Cerebellar nuclear complex (tissue), 1 donor: ENCODE measurements around the gene CHSY3.

Experiments
- DNase-seq, 2 experiments: peaks; one replicate each; lab custom pipeline; 2025; lab: John Stamatoyannopoulos, UW

The CHSY3 gene

GRCh38 chr5:129945774-129946270 is 41.6 kb downstream of the CHSY3 start:
- no peak for DNase-seq

- DNase-seq, result no peak
These were observed 46.8 kb downstream of the CHSY3 start for GRCh38 chr5:129951039-129951438.

GRCh38 chr5:129958581-129958980 is 54.3 kb downstream of the CHSY3 start:
- no peak for DNase-seq

- no peak for DNase-seq
These were observed 56.6 kb downstream of the CHSY3 start for GRCh38 chr5:129960831-129961230.

- no peak for DNase-seq
These were observed 58.2 kb downstream of the CHSY3 start for GRCh38 chr5:129962506-129962905.

- DNase-seq, result no peak
These were observed 59.1 kb downstream of the CHSY3 start for GRCh38 chr5:129963359-129963758.

GRCh38 chr5:129966071-129966470 is 61.8 kb downstream of the CHSY3 start:
- no peak for DNase-seq

GRCh38 chr5:129971714-129972113 is 67.4 kb downstream of the CHSY3 start:
- no peak for DNase-seq

GRCh38 chr5:129972465-129973141 is 68.3 kb downstream of the CHSY3 start:
- no peak for DNase-seq

- no peak for DNase-seq
These were observed 69.6 kb downstream of the CHSY3 start for GRCh38 chr5:129973716-129974426.

GRCh38 chr5:129977810-129978209 is 73.5 kb downstream of the CHSY3 start:
- no peak for DNase-seq

GRCh38 chr5:129978270-129978669 is 74.0 kb downstream of the CHSY3 start:
- DNase-seq, result no peak

- no peak for DNase-seq
These were observed 84.2 kb downstream of the CHSY3 start for GRCh38 chr5:129988453-129988852.

- DNase-seq, result no peak
These were observed 87.5 kb downstream of the CHSY3 start for GRCh38 chr5:129991780-129992179.

GRCh38 chr5:129996896-129997295 is 92.6 kb downstream of the CHSY3 start:
- DNase-seq, result no peak

- DNase-seq, result no peak
These were observed 96.2 kb downstream of the CHSY3 start for GRCh38 chr5:130000460-130000859.

GRCh38 chr5:130002183-130002582 is 97.9 kb downstream of the CHSY3 start:
- no peak for DNase-seq

- no peak for DNase-seq
These were observed 98.6 kb downstream of the CHSY3 start for GRCh38 chr5:130002876-130003275.

- no peak for DNase-seq
These were observed 107.7 kb downstream of the CHSY3 start for GRCh38 chr5:130011986-130012385.

- DNase-seq, result no peak
These were observed 112.9 kb downstream of the CHSY3 start for GRCh38 chr5:130017173-130017572.

GRCh38 chr5:130018641-130019040 is 114.4 kb downstream of the CHSY3 start:
- DNase-seq, result no peak

GRCh38 chr5:130021000-130021399 is 116.7 kb downstream of the CHSY3 start:
- DNase-seq, result no peak

GRCh38 chr5:130021876-130022275 is 117.6 kb downstream of the CHSY3 start:
- DNase-seq, result no peak

GRCh38 chr5:130023604-130024003 is 119.3 kb downstream of the CHSY3 start:
- DNase-seq, result no peak
